A673 (cell line): ENCODE data around the gene PRRC2B. TPM values are rescaled to one million over a fixed set of nuclear protein-coding genes. Genes with fewer than 3 reads are reported as not detected.
"Not testable (repeated sequence)": the region's sequence is repeated elsewhere in the genome, so short reads cannot be mapped to it uniquely, and the experiment has no call there.

Experiments
- BruUV-seq: library from RNA; stranded (reverse); fragments of 400-500 nt; replicated peaks from 2 replicates; lab custom pipeline; 2021; lab: Mats Ljungman, UMichigan
- CTCF ChIA-PET: fragments of 300-600 bp; sonication (Branson Sonifier 250); formaldehyde crosslinking; loops from one replicate; lab custom pipeline; 2022; ENCODE audit warnings: antibody characterized with exemption; lab: Charles Lee
- POLR2A ChIA-PET: fragments of 300-600 bp; sonication (Branson Sonifier 250); formaldehyde crosslinking; loops from one replicate; lab custom pipeline; 2022; ENCODE audit warnings: antibody characterized with exemption; ENCODE audit not compliant: low non-redundant PET; lab: Charles Lee
- DNase-seq: peaks from one replicate; pipeline ENCODE4 v3.0.0-alpha.2; 2015; ENCODE audit warnings: low spot score
- H3K27ac ChIP-seq: fragments of 200-600 bp; sonication (generic); 2 replicates; pipeline ENCODE4 v1.5.1; 2016; ENCODE audit warnings: mixed run types, low read depth, mild to moderate bottlenecking, mixed read lengths, antibody characterized with exemption, low read length; ENCODE audit not compliant: poor library complexity, severe bottlenecking
- H3K27me3 ChIP-seq: fragments of 200-600 bp; sonication (generic); replicated peaks from 2 replicates; pipeline ENCODE4 v1.6.1; 2017; ENCODE audit warnings: mixed run types, low read depth, mild to moderate bottlenecking, mixed read lengths, antibody characterized with exemption, low read length; ENCODE audit not compliant: insufficient read depth, poor library complexity
- H3K36me3 ChIP-seq: fragments of 200-600 bp; sonication (generic); 2 replicates; pipeline ENCODE4 v1.6.1; 2016; ENCODE audit warnings: mixed run types, mild to moderate bottlenecking, mixed read lengths, antibody characterized with exemption, low read length; ENCODE audit not compliant: insufficient read depth, poor library complexity, severe bottlenecking
- H3K4me1 ChIP-seq: fragments of 200-600 bp; sonication (generic); 2 replicates; pipeline ENCODE4 v1.6.1; 2017; ENCODE audit warnings: mixed run types, mild to moderate bottlenecking, mixed read lengths, antibody characterized with exemption, low read length; ENCODE audit not compliant: insufficient read depth, poor library complexity, severe bottlenecking
- H3K4me3 ChIP-seq: fragments of 200-600 bp; sonication (generic); 2 replicates; pipeline ENCODE4 v1.5.1; 2016; ENCODE audit warnings: low read depth, mixed run types, mild to moderate bottlenecking, mixed read lengths, low read length; ENCODE audit not compliant: poor library complexity, severe bottlenecking
- H3K9me3 ChIP-seq: fragments of 200-600 bp; sonication (generic); 2 replicates; pipeline ENCODE4 v1.6.1; 2016; ENCODE audit warnings: mixed run types, low read depth, mild to moderate bottlenecking, mixed read lengths, antibody characterized with exemption, low read length; ENCODE audit not compliant: poor library complexity, severe bottlenecking
- CTCF ChIP-seq: fragments of 300-800, 200-600 bp; sonication (generic); conservative IDR thresholded peaks from 2 replicates; pipeline ENCODE4 v1.5.1; 2017; ENCODE audit warnings: low read depth, mild to moderate bottlenecking, antibody characterized with exemption, low read length, moderate library complexity, mixed read lengths
- EZH2 ChIP-seq: fragments of 200-600 bp; sonication (generic); IDR thresholded peaks from 2 replicates; pipeline ENCODE4 v1.6.1; 2017; ENCODE audit warnings: borderline replicate concordance, low read depth, mild to moderate bottlenecking, mixed read lengths, antibody characterized with exemption, low read length; ENCODE audit not compliant: poor library complexity, severe bottlenecking
- intact Hi-C: fragments of 100-400 bp; cut with micrococcal nuclease; formaldehyde crosslinking; loops from one replicate; pipeline ENCODE4 v1.10.0; 2022; ENCODE audit not compliant: unreplicated experiment
- total RNA-seq: library from RNA; stranded (reverse); gene quantifications from 2 replicates; pipeline ENCODE4 v1.2.3, GENCODE V29; 2021

The PRRC2B gene
- total RNA-seq, 1 experiment from 2014 or later = 317 TPM

DNA sequence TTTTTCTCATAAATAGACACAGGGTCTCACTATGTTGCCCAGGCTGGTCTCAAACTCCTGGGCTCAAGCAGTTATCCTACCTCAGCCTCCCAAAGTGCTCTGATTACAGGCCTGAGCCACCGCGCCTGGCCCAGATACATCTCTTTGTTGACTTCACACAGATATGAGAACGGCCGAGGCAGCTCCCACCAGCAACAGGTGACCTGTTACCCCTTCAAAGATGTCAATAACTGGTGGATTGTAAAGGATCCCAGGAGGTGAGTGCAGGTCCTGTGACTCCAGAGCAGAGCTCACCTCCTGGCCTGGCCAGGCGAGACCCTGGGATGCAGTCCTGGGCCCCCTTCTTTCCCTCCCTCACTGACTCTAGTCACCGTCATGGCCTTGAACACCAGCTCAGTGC is 118.0 kb downstream of the PRRC2B start:
- intact Hi-C loops = no loop called here
- ChIA-PET POLR2A (no interaction called here), CTCF (interaction anchor here (0.5 kb wide), 1 partner anchor 343 kb away, joined by 6 read pairs; no protein-coding TSS in a partner anchor)
- no peak for DNase-seq
- no peaks in the 10 kb centered on the region for H3K4me1 ChIP-seq
- no peak overlapping the region for H3K4me3 ChIP-seq
- H3K9me3 ChIP-seq = no peaks in the 10 kb centered on the region
- H3K27me3 ChIP-seq = no peaks in the 10 kb centered on the region
- BruUV-seq = no TSS peak
- H3K27ac ChIP-seq = no peak overlapping the region
- TF ChIP-seq CTCF = no peak
- no peak for TF ChIP-seq EZH2
- peaks cover 39% of the 10 kb centered on the region for H3K36me3 ChIP-seq

DNA sequence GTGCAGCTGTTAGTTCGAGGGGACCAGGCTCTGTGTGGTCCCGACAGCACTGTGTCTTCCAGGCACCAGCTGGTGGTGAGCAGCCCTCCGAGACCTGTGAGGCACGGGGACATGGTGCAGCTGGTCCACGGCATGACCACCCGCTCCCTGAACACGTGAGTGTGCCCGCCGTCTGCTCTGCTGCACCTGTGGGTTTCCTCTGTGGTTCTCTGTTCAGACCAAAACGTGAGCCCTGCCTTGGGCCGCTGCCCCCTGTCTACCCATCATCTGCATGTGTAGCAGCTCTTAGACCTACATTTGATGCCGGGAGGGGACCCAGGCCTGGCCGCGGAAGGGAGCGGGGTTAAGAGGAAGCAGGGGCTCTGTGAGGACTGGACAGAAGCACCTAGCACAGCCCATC is 119.3 kb downstream of the PRRC2B start:
- intact Hi-C loops = no loop called here
- no peaks in the 10 kb centered on the region for H3K27me3 ChIP-seq
- no peak overlapping the region for H3K27ac ChIP-seq
- H3K9me3 ChIP-seq = no peaks in the 10 kb centered on the region
- H3K4me3 ChIP-seq = no peak overlapping the region
- POLR2A ChIA-PET = no interaction called here
- CTCF ChIA-PET = no interaction called here
- no peak for DNase-seq
- no TSS peak for BruUV-seq
- H3K4me1 ChIP-seq = no peaks in the 10 kb centered on the region
- TF ChIP-seq EZH2 = no peak
- TF ChIP-seq CTCF = no peak
- peaks cover 46% of the 10 kb centered on the region for H3K36me3 ChIP-seq

- H3K27ac ChIP-seq, H3K4me3 ChIP-seq, DNase-seq, BruUV-seq, CTCF ChIA-PET, intact Hi-C loops, POLR2A ChIA-PET, H3K4me1 ChIP-seq, H3K9me3 ChIP-seq, H3K27me3 ChIP-seq: not testable (repeated sequence)
- H3K36me3 ChIP-seq = peaks cover 61% of the 10 kb centered on the region
These were observed 121.7 kb downstream of the PRRC2B start for GRCh38 chr9:131515559-131516031.

DNA sequence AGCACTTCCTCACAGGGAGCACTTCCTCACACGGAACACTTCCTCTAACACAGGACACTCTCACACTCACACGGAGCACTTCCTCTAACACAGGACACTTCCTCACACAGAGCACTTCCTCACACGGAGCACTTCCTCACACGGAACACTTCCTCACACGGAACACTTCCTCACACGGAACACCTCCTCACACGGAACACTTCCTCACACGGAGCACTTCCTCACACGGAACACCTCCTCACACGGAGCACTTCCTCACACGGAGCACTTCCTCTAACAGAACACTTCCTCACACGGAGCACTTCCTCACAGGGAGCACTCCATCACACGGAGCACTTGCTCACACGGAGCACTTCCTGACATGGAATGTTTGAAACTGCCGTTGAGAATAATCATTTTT is 122.2 kb downstream of the PRRC2B start:
- BruUV-seq = no TSS peak
- H3K36me3 ChIP-seq = peaks cover 61% of the 10 kb centered on the region

More for the DNA sequence above, 122.2 kb downstream of the PRRC2B start:
- no peak for DNase-seq
- CTCF ChIA-PET = no interaction called here
- no peak for TF ChIP-seq CTCF
- H3K9me3 ChIP-seq = no peaks in the 10 kb centered on the region
- POLR2A ChIA-PET = no interaction called here
- H3K4me3 ChIP-seq = no peak overlapping the region
- no peaks in the 10 kb centered on the region for H3K27me3 ChIP-seq
- no peaks in the 10 kb centered on the region for H3K4me1 ChIP-seq
- intact Hi-C loops = no loop called here
- no peak overlapping the region for H3K27ac ChIP-seq
